Measurements from ENCODE around the gene CSNK2B.
A peak's percentile ranks its signal among the peaks of the same experiment; 100 is the strongest.

CSNK2B gene

GRCh38 chr6:31664790-31665500, 935 bp upstream of the CSNK2B start, which contains the start of gene GPANK1 (continued):
- TF ChIP-seq, protein P1, sequence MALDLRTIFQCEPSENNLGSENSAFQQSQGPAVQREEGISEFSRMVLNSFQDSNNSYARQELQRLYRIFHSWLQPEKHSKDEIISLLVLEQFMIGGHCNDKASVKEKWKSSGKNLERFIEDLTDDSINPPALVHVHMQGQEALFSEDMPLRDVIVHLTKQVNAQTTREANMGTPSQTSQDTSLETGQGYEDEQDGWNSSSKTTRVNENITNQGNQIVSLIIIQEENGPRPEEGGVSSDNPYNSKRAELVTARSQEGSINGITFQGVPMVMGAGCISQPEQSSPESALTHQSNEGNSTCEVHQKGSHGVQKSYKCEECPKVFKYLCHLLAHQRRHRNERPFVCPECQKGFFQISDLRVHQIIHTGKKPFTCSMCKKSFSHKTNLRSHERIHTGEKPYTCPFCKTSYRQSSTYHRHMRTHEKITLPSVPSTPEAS (tag by site-specific recombination; IDR thresholded peaks at IDR 0.05): no peak
- TF ChIP-seq SP2 (tag by site-specific recombination; IDR thresholded peaks at IDR 0.05): no peak
- TF ChIP-seq ZBTB48 (tag by site-specific recombination; IDR thresholded peaks at IDR 0.05): 0 out of 2 replicates have a peak, but pooled peaks have one; percentile 23
- no peak; the same call in 1 of the 2 replicates for TF ChIP-seq ZNF140 (tag by site-specific recombination; IDR thresholded peaks at IDR 0.05)
- TF ChIP-seq ZNF366 (tag by site-specific recombination; conservative IDR thresholded peaks at IDR 0.05): no peak
- TF ChIP-seq GLIS1 (tag by site-specific recombination; IDR thresholded peaks at IDR 0.05): no peak
- no peak for TF ChIP-seq ZNF214 (tag by site-specific recombination; IDR thresholded peaks at IDR 0.05; ENCODE audit: borderline replicate concordance)
- TF ChIP-seq, protein P2, sequence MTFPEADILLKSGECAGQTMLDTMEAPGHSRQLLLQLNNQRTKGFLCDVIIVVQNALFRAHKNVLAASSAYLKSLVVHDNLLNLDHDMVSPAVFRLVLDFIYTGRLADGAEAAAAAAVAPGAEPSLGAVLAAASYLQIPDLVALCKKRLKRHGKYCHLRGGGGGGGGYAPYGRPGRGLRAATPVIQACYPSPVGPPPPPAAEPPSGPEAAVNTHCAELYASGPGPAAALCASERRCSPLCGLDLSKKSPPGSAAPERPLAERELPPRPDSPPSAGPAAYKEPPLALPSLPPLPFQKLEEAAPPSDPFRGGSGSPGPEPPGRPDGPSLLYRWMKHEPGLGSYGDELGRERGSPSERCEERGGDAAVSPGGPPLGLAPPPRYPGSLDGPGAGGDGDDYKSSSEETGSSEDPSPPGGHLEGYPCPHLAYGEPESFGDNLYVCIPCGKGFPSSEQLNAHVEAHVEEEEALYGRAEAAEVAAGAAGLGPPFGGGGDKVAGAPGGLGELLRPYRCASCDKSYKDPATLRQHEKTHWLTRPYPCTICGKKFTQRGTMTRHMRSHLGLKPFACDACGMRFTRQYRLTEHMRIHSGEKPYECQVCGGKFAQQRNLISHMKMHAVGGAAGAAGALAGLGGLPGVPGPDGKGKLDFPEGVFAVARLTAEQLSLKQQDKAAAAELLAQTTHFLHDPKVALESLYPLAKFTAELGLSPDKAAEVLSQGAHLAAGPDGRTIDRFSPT (tag by site-specific recombination; IDR thresholded peaks at IDR 0.05): no peak
- TF ChIP-seq MYNN (tag by site-specific recombination; IDR thresholded peaks at IDR 0.05; ENCODE audit: borderline replicate concordance): 0 out of 2 replicates have a peak, but pooled peaks have one; percentile 35
- no peak for TF ChIP-seq ZNF677 (tag by site-specific recombination; IDR thresholded peaks at IDR 0.05)
- no peak for TF ChIP-seq ZNF785 (tag by site-specific recombination; IDR thresholded peaks at IDR 0.05)
- TF ChIP-seq ZNF362 (tag by site-specific recombination; IDR thresholded peaks at IDR 0.05): peak; percentile 88
- no peak for TF ChIP-seq ZNF530 (tag by site-specific recombination; IDR thresholded peaks at IDR 0.05; ENCODE audit: low read depth)
- no peak for TF ChIP-seq ZNF548 (tag by site-specific recombination; IDR thresholded peaks at IDR 0.05)
- TF ChIP-seq ZBTB17 (tag by site-specific recombination; IDR thresholded peaks at IDR 0.05): peak; percentile 93
- TF ChIP-seq ZNF658 (tag by site-specific recombination; IDR thresholded peaks at IDR 0.05): no peak
- no peak for TF ChIP-seq ZNF514 (tag by site-specific recombination; IDR thresholded peaks at IDR 0.05)
- TF ChIP-seq BCL11B (tag by site-specific recombination; IDR thresholded peaks at IDR 0.05; ENCODE audit: low read depth): no peak
- no peak for TF ChIP-seq ZNF169 (tag by site-specific recombination; IDR thresholded peaks at IDR 0.05)
- peak; percentile 20 for TF ChIP-seq ZNF335 (tag by site-specific recombination; conservative IDR thresholded peaks at IDR 0.05)
- no peak for TF ChIP-seq FEZF1 (tag by site-specific recombination; IDR thresholded peaks at IDR 0.05)
- no peak for TF ChIP-seq ZNF560 (tag by site-specific recombination; IDR thresholded peaks at IDR 0.05; ENCODE audit: borderline replicate concordance)
- TF ChIP-seq, protein P3, sequence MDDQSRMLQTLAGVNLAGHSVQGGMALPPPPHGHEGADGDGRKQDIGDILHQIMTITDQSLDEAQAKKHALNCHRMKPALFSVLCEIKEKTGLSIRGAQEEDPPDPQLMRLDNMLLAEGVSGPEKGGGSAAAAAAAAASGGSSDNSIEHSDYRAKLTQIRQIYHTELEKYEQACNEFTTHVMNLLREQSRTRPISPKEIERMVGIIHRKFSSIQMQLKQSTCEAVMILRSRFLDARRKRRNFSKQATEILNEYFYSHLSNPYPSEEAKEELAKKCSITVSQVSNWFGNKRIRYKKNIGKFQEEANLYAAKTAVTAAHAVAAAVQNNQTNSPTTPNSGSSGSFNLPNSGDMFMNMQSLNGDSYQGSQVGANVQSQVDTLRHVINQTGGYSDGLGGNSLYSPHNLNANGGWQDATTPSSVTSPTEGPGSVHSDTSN (CRISPR knock-in tag; IDR thresholded peaks at IDR 0.05): no peak
- TF ChIP-seq ZNF211 (tag by site-specific recombination; IDR thresholded peaks at IDR 0.05; ENCODE audit: low read depth): no peak
- TF ChIP-seq, protein P4, sequence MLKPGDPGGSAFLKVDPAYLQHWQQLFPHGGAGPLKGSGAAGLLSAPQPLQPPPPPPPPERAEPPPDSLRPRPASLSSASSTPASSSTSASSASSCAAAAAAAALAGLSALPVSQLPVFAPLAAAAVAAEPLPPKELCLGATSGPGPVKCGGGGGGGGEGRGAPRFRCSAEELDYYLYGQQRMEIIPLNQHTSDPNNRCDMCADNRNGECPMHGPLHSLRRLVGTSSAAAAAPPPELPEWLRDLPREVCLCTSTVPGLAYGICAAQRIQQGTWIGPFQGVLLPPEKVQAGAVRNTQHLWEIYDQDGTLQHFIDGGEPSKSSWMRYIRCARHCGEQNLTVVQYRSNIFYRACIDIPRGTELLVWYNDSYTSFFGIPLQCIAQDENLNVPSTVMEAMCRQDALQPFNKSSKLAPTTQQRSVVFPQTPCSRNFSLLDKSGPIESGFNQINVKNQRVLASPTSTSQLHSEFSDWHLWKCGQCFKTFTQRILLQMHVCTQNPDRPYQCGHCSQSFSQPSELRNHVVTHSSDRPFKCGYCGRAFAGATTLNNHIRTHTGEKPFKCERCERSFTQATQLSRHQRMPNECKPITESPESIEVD (tag by site-specific recombination; IDR thresholded peaks at IDR 0.05): no peak
- no peak for TF ChIP-seq ZNF16 (tag by site-specific recombination; IDR thresholded peaks at IDR 0.05; ENCODE audit: low read depth)
- TF ChIP-seq ZBTB11 (tag by site-specific recombination; conservative IDR thresholded peaks at IDR 0.05; ENCODE audit: low read depth): no peak
- no peak for TF ChIP-seq ZNF544 (tag by site-specific recombination; IDR thresholded peaks at IDR 0.05)
- TF ChIP-seq ZNF549 (tag by site-specific recombination; IDR thresholded peaks at IDR 0.05): no peak
- TF ChIP-seq ZNF555 (tag by site-specific recombination; conservative IDR thresholded peaks at IDR 0.05): no peak
